Activated CD8-positive, alpha-beta T cell treated with anti-CD3 and anti-CD28 coated beads, Interleukin-2, amount 10 ng/mL, durations not matched to agents 7 days and 5 days (primary cell): ENCODE measurements around the gene SDHB. TPM values are rescaled to one million over a fixed set of nuclear protein-coding genes. Genes with fewer than 3 reads are reported as not detected.
A peak's percentile ranks its signal among the peaks of the same experiment; 100 is the strongest.

ENCODE experiments used
- ATAC-seq: fragments of 150-1000 bp; cut with Tn5 transposase; one replicate; pipeline ENCODE4 v1.10.0; 2021; ENCODE audit warnings: moderate library complexity
- CTCF ChIA-PET: fragments of 350-600 bp; sonication (Branson Sonifier 250); formaldehyde crosslinking; loops from one replicate; lab custom pipeline; 2021; ENCODE audit warnings: antibody characterized with exemption; lab: Charles Lee
- POLR2A ChIA-PET: fragments of 350-600 bp; sonication (Branson Sonifier 250); formaldehyde crosslinking; loops from one replicate; lab custom pipeline; 2021; ENCODE audit warnings: antibody characterized with exemption; lab: Charles Lee
- DNase-seq: peaks from one replicate; pipeline ENCODE4 v3.0.0-alpha.2; 2020
- H3K27ac Mint-ChIP-seq: one replicate; pipeline ENCODE4 v1.8.0; 2021; ENCODE audit warnings: mild to moderate bottlenecking, mixed read lengths
- H3K27me3 Mint-ChIP-seq: one replicate; pipeline ENCODE4 v1.8.0; 2021; ENCODE audit warnings: low read depth, mixed read lengths
- H3K36me3 Mint-ChIP-seq: one replicate; pipeline ENCODE4 v1.8.0; 2021; ENCODE audit warnings: low read depth, mixed read lengths
- H3K4me1 Mint-ChIP-seq: one replicate; pipeline ENCODE4 v1.8.0; 2021; ENCODE audit warnings: low read depth, mixed read lengths
- H3K4me3 Mint-ChIP-seq: one replicate; pipeline ENCODE4 v1.8.0; 2021; ENCODE audit warnings: mild to moderate bottlenecking, mixed read lengths
- H3K9me3 Mint-ChIP-seq: one replicate; pipeline ENCODE4 v1.8.0; 2022; ENCODE audit warnings: mixed read lengths; ENCODE audit not compliant: insufficient read depth
- total RNA-seq, 2 experiments: library from RNA; stranded (reverse); gene quantifications; one replicate each; pipeline ENCODE4 v1.2.3, GENCODE V29; 2021

Gene SDHB
- total RNA-seq = 100 to 1,000 TPM in 1 of 2 experiments, 10 to 100 TPM in 1; 90.4 to 101 TPM

DNA sequence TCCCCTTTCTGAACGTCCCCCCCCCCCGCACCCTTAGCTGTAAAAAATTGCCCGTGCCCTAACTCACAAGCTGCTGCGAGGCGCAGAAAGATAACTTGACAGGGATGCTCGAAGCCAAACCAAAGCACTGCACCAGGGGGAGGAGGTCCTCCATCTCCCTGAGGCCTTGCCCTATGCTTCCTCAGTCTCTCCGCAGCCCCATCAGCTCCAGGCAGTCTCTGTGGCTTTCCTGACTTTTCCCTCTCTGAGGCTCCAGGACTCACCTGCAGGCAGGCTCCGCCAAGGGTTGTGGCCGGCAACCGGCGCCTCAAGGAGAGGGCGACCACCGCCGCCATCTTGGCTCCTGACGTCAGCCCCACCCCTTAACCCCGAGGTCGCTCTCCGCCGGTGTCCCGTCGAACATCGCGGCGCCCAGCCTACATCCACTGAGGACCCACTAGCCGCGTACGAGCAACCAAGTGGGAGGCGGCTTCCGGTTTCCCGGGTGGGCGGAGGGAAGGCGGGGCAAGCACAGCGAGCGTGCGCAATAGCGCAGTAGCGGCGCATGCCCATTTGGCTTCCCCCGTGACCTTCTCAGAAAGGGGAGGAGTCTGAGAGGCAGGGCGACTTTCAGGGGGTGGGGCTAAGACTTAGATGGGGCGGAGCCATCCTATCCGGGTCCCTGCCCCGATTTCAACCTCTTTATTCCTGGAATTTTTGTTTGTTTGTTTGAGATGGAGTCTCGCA is at the start of gene SDHB:
TSS of gene SDHB (minus strand) at position 348 of the 726 bp plus-strand sequence. CDS start at position 335, 13 bp downstream.
- Mint-ChIP-seq H3K4me1 (peaks cover 31% of the 10 kb centered on the region), H3K4me3 (peak within 1 kb of the TSS; percentile 99), H3K36me3 (peaks cover 8% of the 10 kb centered on the region), H3K27me3 (peaks cover 6% of the 10 kb centered on the region), H3K9me3 (no peaks in the 10 kb centered on the region), H3K27ac (peak within 1 kb of the TSS; percentile 97)
- ChIA-PET CTCF (no interaction called here), POLR2A (interaction anchor here (0.7 to 1.1 kb wide), 2 partner anchors 385 to 453 kb away, joined by 3 to 4 read pairs; no protein-coding TSS in a partner anchor)
- peak; percentile 99 for DNase-seq
- peak; percentile 100 for ATAC-seq

DNA sequence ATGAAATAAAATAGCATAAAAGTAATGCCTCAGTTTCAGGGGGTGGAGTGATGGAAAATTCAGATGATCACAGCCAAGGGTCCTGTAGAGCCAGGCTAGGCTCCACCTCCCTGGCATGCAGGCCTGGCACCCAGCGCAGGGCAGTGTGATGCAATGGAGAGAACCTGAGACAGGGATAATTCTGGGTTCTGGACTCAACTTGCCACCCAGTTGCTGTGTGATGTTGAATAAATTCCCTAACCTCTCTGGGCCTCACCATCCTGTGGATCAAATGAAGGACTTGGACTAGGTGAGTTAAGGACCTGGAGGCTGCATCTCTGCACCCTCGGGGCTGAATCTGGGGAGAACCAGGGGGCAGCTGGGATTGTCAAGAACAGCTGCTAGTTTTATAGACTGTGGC is 48.4 kb upstream of the SDHB start:
- ATAC-seq (no peak), DNase-seq (no peak)
- POLR2A ChIA-PET = no interaction called here
- no peaks in the 10 kb centered on the region for H3K36me3 Mint-ChIP-seq
- H3K4me1 Mint-ChIP-seq = no peaks in the 10 kb centered on the region
- peaks cover 2% of the 10 kb centered on the region for H3K27me3 Mint-ChIP-seq
- H3K4me3 Mint-ChIP-seq = no peak overlapping the region
- CTCF ChIA-PET = no interaction called here
- no peak overlapping the region for H3K27ac Mint-ChIP-seq
- H3K9me3 Mint-ChIP-seq = no peaks in the 10 kb centered on the region

DNA sequence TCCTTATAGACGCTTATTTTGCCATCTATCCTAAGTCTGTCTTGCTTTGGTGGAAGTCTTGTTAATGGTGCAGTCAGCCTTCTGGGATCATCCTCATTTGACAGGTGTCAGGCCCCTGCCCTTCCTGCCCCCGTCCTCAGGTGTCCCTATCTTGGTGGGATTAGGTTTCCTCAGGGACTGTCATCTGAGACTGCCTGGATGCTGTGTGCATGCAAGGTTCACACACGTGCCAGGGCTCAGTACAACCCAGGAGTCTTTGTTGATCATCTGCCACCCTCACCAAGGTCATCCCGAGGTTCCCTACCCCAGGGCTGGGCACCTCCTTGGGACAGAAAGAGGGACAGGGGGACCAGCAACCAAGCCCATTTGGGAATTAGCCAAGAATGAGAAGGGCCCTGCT is 47.4 kb upstream of the SDHB start:
- no peaks in the 10 kb centered on the region for H3K9me3 Mint-ChIP-seq
- DNase-seq = no peak
- no peaks in the 10 kb centered on the region for H3K36me3 Mint-ChIP-seq
- POLR2A ChIA-PET = no interaction called here
- CTCF ChIA-PET = no interaction called here
- H3K27me3 Mint-ChIP-seq = peaks cover 2% of the 10 kb centered on the region
- H3K4me3 Mint-ChIP-seq = no peak overlapping the region
- H3K27ac Mint-ChIP-seq = no peak overlapping the region
- no peaks in the 10 kb centered on the region for H3K4me1 Mint-ChIP-seq
- ATAC-seq = no peak

DNA sequence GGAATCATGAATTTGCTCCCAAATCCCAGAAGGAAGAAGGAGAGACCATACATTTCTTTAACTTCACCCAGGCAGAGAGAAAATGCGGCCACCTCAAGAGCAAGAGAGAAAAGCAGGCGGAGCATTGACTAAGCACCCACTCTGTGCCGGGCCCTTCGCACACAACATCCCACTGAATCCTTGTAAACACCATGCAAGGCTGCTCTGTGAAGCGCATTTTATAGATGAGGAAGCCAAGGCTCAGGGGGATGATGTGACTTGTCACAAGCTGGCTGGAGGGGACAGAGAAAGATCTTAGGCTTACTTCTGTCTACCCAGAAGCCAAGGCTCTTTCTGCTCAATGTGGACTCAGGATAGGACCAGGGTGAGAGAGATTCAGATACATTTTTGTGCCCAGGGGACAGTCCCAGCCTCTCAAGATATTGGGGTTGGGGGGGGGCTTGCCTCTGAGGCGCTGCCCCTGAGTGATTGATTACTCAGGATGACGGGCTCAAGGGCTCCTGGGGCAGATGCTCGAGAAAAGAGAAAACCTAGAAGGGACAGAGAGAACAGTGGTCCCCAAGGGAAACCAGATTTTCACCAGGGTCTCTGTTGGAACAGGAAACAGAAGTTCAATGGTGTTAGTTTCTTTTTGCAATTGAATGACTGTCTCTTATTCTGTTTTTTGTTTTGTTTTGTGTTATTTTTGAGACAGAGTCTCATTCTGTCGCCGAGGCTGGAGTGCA is 45.9 kb upstream of the SDHB start:
- no peak overlapping the region for H3K4me3 Mint-ChIP-seq
- ATAC-seq (no peak), DNase-seq (no peak)
- no peaks in the 10 kb centered on the region for H3K27me3 Mint-ChIP-seq
- no peak overlapping the region for H3K27ac Mint-ChIP-seq
- no peaks in the 10 kb centered on the region for H3K36me3 Mint-ChIP-seq
- H3K4me1 Mint-ChIP-seq = no peaks in the 10 kb centered on the region
- ChIA-PET POLR2A (no interaction called here), CTCF (no interaction called here)
- no peaks in the 10 kb centered on the region for H3K9me3 Mint-ChIP-seq

DNA sequence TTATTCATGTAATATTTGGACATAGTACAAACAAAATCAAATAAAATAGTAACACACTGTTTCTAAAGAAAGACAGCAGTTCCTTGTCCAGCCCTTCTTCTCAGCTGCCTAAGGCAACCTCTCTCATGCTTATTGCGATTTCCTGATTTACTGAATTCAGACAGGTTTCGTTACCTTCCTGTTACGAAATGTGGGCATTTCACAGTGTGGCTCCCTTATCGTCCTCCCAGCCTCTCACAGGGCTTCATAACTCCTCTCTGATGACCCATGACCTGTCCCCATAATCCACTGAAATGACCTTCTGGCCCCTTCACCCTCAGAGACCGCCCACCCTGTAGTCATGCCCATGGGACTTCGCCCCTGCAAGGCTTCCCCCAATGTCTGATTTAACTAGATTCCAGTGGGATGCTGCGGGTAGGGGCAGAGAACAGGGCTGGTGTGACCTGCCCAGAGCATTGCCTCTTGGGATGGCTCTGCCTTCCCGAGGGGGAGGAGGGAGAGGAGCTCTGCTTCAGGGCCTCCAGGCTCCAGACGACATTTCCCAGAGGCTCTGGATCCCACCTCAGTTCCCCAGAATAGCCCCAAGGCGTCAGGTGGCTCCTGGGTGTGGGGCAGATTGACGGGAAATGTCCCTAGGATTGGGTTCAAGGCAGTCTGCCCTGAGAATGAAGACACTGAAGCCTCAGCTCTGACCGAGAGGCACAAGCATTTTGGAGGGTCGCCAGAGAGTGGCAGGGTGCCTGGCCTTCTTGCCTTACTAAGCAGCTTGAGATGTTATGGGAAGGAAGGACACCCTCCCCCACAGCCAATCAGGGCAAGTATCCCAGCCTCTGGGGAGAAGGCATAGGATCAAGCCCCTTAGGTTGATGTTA is 44.9 kb upstream of the SDHB start:
- ATAC-seq = no peak
- no peak for DNase-seq
- ChIA-PET CTCF (no interaction called here), POLR2A (no interaction called here)
- H3K27ac Mint-ChIP-seq = no peak overlapping the region
- no peaks in the 10 kb centered on the region for H3K36me3 Mint-ChIP-seq
- no peaks in the 10 kb centered on the region for H3K27me3 Mint-ChIP-seq
- H3K4me1 Mint-ChIP-seq = no peaks in the 10 kb centered on the region
- no peaks in the 10 kb centered on the region for H3K9me3 Mint-ChIP-seq
- no peak overlapping the region for H3K4me3 Mint-ChIP-seq

DNA sequence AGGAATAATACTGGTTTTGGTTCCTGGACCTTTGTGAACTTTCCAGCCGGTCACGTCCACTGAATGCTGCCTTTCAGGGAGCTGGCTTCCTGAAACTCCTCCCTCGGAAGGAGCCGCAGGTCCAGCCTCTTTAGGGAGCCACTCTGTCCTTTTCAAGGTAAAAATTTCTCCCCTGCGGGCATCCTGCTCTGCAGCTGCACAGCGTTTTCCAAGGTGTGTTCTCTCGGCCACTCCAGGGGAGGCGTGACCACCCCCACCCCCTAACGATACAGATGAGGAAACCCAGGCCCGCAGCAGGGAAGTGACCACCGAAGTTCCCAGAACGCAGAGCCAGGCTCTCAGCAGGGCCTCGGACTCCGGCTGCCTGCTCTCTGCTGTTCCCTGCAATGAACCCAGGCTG is 44.0 kb upstream of the SDHB start:
- H3K9me3 Mint-ChIP-seq = no peaks in the 10 kb centered on the region
- DNase-seq (no peak), ATAC-seq (no peak)
- no peaks in the 10 kb centered on the region for H3K27me3 Mint-ChIP-seq
- no peak overlapping the region for H3K27ac Mint-ChIP-seq
- ChIA-PET CTCF (no interaction called here), POLR2A (interaction anchor here (0.6 kb wide), 1 partner anchor 523 kb away, joined by 3 read pairs; no protein-coding TSS in a partner anchor)
- no peaks in the 10 kb centered on the region for H3K4me1 Mint-ChIP-seq
- no peaks in the 10 kb centered on the region for H3K36me3 Mint-ChIP-seq
- H3K4me3 Mint-ChIP-seq = no peak overlapping the region

DNA sequence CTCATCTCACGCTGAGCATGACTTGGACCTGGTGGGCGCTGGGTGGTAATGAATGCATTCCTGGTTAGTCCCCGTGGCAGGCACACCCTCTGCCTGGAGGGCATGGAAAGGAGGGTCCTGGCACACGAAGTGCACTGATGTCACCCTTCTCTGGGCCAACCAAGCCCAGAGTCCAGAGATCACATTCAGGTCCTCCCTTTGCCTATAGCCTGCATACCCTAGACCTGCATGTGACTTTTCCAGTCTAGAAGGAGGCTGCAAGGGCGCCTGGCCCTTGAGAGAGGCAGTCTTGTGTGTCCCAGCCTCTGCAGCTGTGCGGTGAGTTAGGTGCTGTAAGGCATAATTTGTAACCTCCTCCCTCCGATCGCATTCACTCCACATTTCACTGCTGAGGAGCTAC is 43.3 kb upstream of the SDHB start:
- ATAC-seq (no peak), DNase-seq (no peak)
- H3K36me3 Mint-ChIP-seq = no peaks in the 10 kb centered on the region
- H3K4me1 Mint-ChIP-seq = no peaks in the 10 kb centered on the region
- no peak overlapping the region for H3K4me3 Mint-ChIP-seq
- POLR2A ChIA-PET = no interaction called here
- H3K9me3 Mint-ChIP-seq = no peaks in the 10 kb centered on the region
- H3K27ac Mint-ChIP-seq = no peak overlapping the region
- CTCF ChIA-PET = no interaction called here
- H3K27me3 Mint-ChIP-seq = no peaks in the 10 kb centered on the region

DNA sequence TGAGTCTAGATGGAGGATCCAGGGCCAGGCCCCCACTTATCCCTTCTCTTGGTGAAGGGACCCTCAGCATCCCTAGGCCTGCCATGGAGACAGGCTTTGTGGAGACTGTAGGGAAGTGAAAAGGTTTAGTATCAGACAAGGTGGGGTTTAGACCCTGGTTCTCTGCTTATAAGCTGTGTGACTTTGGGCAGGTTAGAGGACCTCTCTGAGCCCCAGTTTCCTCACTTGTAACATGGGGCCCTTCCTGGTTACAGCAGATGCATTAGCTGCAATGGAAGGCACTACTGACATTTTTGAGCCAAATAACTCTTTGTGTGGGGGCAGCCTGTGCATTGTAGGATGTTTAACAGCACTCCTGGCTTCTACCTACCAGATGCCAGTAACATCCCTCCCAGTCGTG is 42.8 kb upstream of the SDHB start:
- CTCF ChIA-PET = no interaction called here
- Mint-ChIP-seq H3K27me3 (no peaks in the 10 kb centered on the region), H3K4me3 (no peak overlapping the region), H3K36me3 (no peaks in the 10 kb centered on the region), H3K27ac (no peak overlapping the region), H3K9me3 (no peaks in the 10 kb centered on the region), H3K4me1 (no peaks in the 10 kb centered on the region)
- DNase-seq (no peak), ATAC-seq (no peak)
- POLR2A ChIA-PET = no interaction called here

DNA sequence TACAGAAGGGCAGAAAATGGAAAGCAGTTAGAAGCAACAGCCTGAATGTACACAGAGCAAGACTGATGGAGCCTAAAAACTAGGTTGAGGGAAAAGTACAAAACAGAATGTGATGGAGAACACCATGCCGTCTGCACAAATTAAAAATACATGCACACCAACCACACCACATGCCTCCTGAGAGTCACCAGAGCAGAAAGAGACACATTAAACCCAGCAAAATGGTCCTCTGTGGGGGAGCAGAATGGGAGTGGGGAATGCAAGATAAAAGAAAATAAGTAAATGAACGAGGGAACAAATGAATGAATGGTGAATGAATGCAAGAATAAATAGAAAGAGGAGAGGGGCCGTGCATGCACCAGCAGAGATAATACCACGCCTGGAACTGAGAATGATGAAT is 41.3 kb upstream of the SDHB start:
- Mint-ChIP-seq H3K9me3 (no peaks in the 10 kb centered on the region), H3K36me3 (no peaks in the 10 kb centered on the region), H3K4me1 (no peaks in the 10 kb centered on the region), H3K27me3 (no peaks in the 10 kb centered on the region), H3K4me3 (no peak overlapping the region), H3K27ac (no peak overlapping the region)
- ATAC-seq (no peak), DNase-seq (no peak)
- CTCF ChIA-PET = no interaction called here
- POLR2A ChIA-PET = no interaction called here

DNA sequence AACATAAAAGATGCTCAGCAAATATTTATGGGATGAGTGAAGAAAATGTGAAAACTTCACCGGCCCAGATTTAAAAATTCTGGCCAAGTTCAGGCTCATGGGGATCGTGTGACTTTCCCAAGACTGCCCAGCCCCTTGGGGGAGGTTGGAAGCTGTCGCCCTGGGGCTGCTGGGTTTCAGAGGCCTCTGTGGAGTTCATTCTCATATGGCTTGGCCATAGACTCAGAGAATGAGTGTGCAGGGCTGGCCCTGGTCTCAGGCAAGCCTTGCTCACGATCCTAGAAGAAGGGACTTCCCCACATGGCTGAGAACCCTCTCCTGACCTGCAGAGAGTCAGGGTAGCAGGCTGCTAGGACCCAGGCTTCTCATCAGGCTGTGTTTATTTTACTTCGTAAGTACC is 40.8 kb upstream of the SDHB start:
- CTCF ChIA-PET = no interaction called here
- POLR2A ChIA-PET = no interaction called here
- DNase-seq = no peak
- Mint-ChIP-seq H3K36me3 (no peaks in the 10 kb centered on the region), H3K4me1 (no peaks in the 10 kb centered on the region), H3K9me3 (no peaks in the 10 kb centered on the region), H3K27ac (no peak overlapping the region), H3K4me3 (no peak overlapping the region), H3K27me3 (no peaks in the 10 kb centered on the region)
- no peak for ATAC-seq

DNA sequence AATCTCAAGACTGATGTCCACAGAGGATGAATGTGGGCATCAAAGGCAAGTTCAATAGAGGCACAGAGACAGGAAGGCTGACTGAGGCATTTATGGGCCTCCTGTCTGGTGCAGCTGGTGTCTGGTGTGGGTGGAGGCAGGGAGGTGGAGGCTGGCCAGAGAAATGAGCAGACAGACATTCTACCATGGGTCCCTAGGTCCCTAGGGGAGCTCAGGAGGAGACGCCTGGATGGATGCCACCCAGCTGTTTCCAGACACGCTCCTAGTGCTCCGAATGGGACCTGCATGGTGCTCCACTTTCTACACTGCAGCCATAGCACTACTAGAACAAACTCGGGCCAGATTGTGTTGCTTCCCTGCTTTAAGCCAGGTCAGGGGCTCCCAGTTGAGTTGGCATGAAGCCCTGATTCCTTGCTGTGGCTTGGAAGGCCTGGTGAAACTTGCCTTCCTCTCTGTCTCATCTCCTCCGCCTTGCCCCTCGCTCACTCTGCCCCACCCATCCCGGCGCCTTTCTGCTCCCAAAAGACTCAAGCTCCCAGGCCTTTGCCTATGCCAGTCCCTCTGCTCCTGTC is 40.1 kb upstream of the SDHB start:
- H3K4me3 Mint-ChIP-seq = no peak overlapping the region
- no peaks in the 10 kb centered on the region for H3K4me1 Mint-ChIP-seq
- no peaks in the 10 kb centered on the region for H3K27me3 Mint-ChIP-seq
- H3K9me3 Mint-ChIP-seq = no peaks in the 10 kb centered on the region
- H3K27ac Mint-ChIP-seq = no peak overlapping the region
- ATAC-seq (no peak), DNase-seq (no peak)
- H3K36me3 Mint-ChIP-seq = no peaks in the 10 kb centered on the region
- ChIA-PET CTCF (no interaction called here), POLR2A (no interaction called here)
